H1 (cell line): ENCODE measurements around the gene TRIM40. TPM values are rescaled to one million over a fixed set of nuclear protein-coding genes. Genes with fewer than 3 reads are reported as not detected.

Experiments used
- BCL11A ChIP-seq, 2 experiments: IDR thresholded peaks; one replicate each; pipeline ENCODE4 v1.6.1; 2011; ENCODE audit warnings: low read depth in 2 of 2, low read length in 2 of 2, mild to moderate bottlenecking in 2 of 2
- EGR1 ChIP-seq: IDR thresholded peaks from 2 replicates; pipeline ENCODE4 v1.6.1; 2011; ENCODE audit warnings: low read depth, low read length, borderline replicate concordance
- GTF2F1 ChIP-seq: IDR thresholded peaks from 2 replicates; pipeline ENCODE4 v1.6.1; 2012; ENCODE audit warnings: low read depth, low read length, improper control_type of control experiment, borderline replicate concordance
- JUN ChIP-seq: IDR thresholded peaks from 2 replicates; pipeline ENCODE4 v1.6.1; 2011; ENCODE audit warnings: low read depth, mild to moderate bottlenecking, improper control_type of control experiment, low read length
- KDM1A ChIP-seq: fragments of 200-600, 300-600 bp; sonication (generic); IDR thresholded peaks from 2 replicates; pipeline ENCODE4 v1.7.1; 2016; ENCODE audit warnings: mild to moderate bottlenecking, low read length, borderline replicate concordance
- KDM5A ChIP-seq: fragments of 200-600 bp; IDR thresholded peaks from 2 replicates; pipeline ENCODE4 v1.7.1; 2012; ENCODE audit warnings: mild to moderate bottlenecking, low read length, inconsistent platforms, mixed read lengths
- NANOG ChIP-seq: IDR thresholded peaks from 2 replicates; pipeline ENCODE4 v1.6.1; 2011; ENCODE audit warnings: low read length, low read depth, mild to moderate bottlenecking, inconsistent platforms; ENCODE audit not compliant: insufficient read depth, poor library complexity, severe bottlenecking
- NRF1 ChIP-seq: IDR thresholded peaks from 2 replicates; pipeline ENCODE4 v1.6.1; 2011; ENCODE audit warnings: mild to moderate bottlenecking, low read depth, low read length, improper control_type of control experiment
- PHF8 ChIP-seq: fragments of 200-600 bp; sonication (generic); conservative IDR thresholded peaks from 2 replicates; pipeline ENCODE4 v1.7.1; 2012; ENCODE audit warnings: low read depth, mild to moderate bottlenecking, inconsistent platforms, low read length, moderate library complexity
- POLR2A ChIP-seq, 2 experiments: IDR thresholded peaks; 1 replicate in 1 of 2; 2 replicates in 1 of 2; pipeline ENCODE4 v1.6.1; 2011; ENCODE audit warnings: low read depth in 2 of 2, low read length in 2 of 2, mild to moderate bottlenecking in 2 of 2; ENCODE audit errors: control extremely low read depth in 1 of 2
- RAD21 ChIP-seq, 2 experiments: IDR thresholded peaks in 1 of 2; conservative IDR thresholded peaks in 1 of 2; 2 replicates each; pipeline ENCODE4 v1.6.1; 2011; ENCODE audit warnings: low read depth in 2 of 2, low read length in 2 of 2, improper control_type of control experiment in 1 of 2, inconsistent platforms in 1 of 2, mild to moderate bottlenecking in 1 of 2, moderate library complexity in 1 of 2
- RBBP5 ChIP-seq: IDR thresholded peaks from 2 replicates; pipeline ENCODE4 v1.7.1; 2012; ENCODE audit warnings: low read depth, mild to moderate bottlenecking, inconsistent platforms, low read length, moderate library complexity, borderline replicate concordance
- RNF2 ChIP-seq: fragments of 200-900, 300-1000 bp; sonication (generic); IDR thresholded peaks from 2 replicates; pipeline ENCODE4 v1.7.1; 2016; ENCODE audit warnings: borderline replicate concordance, low read depth, mild to moderate bottlenecking, antibody characterized with exemption, low read length; ENCODE audit not compliant: poor library complexity, severe bottlenecking; ENCODE audit errors: missing control alignments
- RXRA ChIP-seq: IDR thresholded peaks from 2 replicates; pipeline ENCODE4 v1.6.1; 2011; ENCODE audit warnings: low read depth, mild to moderate bottlenecking, low read length, moderate library complexity; ENCODE audit not compliant: insufficient read depth
- SRF ChIP-seq: IDR thresholded peaks from 2 replicates; pipeline ENCODE4 v1.6.1; 2011; ENCODE audit warnings: mild to moderate bottlenecking, low read depth, low read length, moderate library complexity
- TCF12 ChIP-seq: IDR thresholded peaks from 2 replicates; pipeline ENCODE4 v1.6.1; 2011; ENCODE audit warnings: low read depth, mild to moderate bottlenecking, low read length
- YY1 ChIP-seq: IDR thresholded peaks from 2 replicates; pipeline ENCODE4 v1.6.1; 2011; ENCODE audit warnings: low read depth, mild to moderate bottlenecking, low read length
- polyA plus RNA-seq, 7 experiments: library from polyadenylated mRNA; depleted of rRNA in 3 of 7; stranded (reverse) in 5 of 7; unstranded in 2 of 7; fragments of >200 nt in 5 of 7; fragments of 200-250 nt in 2 of 7; gene quantifications; 1 replicate in 5 of 7; 2 replicates in 1 of 7; 4 replicates in 1 of 7; pipeline versions ENCODE4 v1.2.1 to v1.2.3, GENCODE V29; 2011 to 2013; ENCODE audit warnings: missing spikeins in 2 of 7, mixed read lengths in 2 of 7
- total RNA-seq: library from RNA; stranded (reverse); fragmentation: NEBNext Ultra II Directional; extraction: Animal tissue kit (Norgen Biotek cat#: 25700); gene quantifications from 2 replicates; pipeline ENCODE4 v1.2.1, GENCODE V29; 2021
- TF ChIP-seq, protein P1 (sequence below): IDR thresholded peaks from 2 replicates; pipeline ENCODE4 v1.6.1; 2012; ENCODE audit warnings: inconsistent platforms
- TF ChIP-seq, protein P2 (sequence below): IDR thresholded peaks from 2 replicates; pipeline ENCODE4 v1.6.1; 2012; ENCODE audit warnings: inconsistent platforms

TRIM40 gene
- total and polyA plus RNA-seq, 2 of the 8 experiments (the other 6 are each of a cell fraction or from before 2014, with no cell fraction given): not detected

DNA sequence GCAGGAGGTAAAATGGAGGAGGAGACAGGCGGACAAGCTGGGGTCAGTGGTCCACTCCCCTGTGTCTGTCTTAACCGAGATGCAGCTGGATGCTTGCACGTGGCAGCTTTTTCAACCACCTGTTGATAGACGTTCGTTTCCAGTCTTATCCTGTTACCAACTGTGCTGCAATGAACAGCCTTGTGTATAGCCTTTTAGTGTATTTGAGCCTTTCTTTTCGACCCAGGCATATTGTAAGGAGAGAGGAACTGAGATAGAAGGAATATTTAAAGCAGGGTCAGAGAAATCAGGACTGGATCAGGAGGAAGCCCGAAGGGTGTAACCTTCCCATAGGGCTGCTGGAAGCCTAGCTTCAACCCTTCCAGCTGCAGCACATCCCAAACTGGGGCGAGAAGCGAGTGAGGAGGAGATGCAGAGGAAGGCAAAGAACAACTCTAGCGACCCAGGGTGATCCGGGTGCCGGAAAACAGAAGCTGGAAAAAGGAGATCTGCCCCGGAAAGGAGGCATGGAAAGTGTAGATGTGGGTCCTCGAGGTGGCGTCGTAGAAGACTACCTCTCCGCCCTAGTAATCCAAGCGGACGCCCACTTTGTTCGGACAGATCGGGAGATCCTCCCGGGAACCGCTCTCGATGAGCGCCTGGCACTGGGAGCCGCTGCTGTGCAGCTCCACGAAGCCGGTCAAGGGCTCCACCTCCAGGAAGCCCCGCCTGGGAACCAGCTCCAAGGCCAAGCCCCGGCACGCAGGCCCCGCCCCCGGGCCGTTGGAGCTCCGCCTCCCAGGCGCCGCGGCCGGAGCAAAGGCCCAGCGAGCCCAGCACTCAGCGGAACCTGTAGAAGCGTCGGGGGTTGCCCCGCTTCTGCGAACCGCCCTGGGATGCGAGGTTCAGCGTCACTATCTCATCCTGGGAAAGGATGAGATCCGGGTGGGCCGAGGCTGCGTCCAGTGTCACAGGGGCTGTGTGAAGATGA, 34.2 kb upstream of the TRIM40 start (continued):
- TF ChIP-seq EGR1 (no peak), PHF8 (0 out of 2 replicates have a peak, but pooled peaks have one; percentile 35), SRF (no peak), KDM1A (no peak), RBBP5 (0 out of 2 replicates have a peak, but pooled peaks have one; percentile 23), BCL11A (IDR thresholded peaks at IDR 0.05; ENCODE audit: low read depth in 2 of 2, low read length in 2 of 2) (no peak), JUN (no peak), NRF1 (no peak), RXRA (no peak), RAD21 (IDR thresholded peaks at IDR 0.05 in 1 of 2, conservative IDR thresholded peaks at IDR 0.05 in 1 of 2; ENCODE audit: low read depth in 2 of 2, low read length in 2 of 2) (0 out of 4 replicates have a peak, but pooled peaks of 1 of the 2 experiments have one; percentile 13), YY1 (no peak), NANOG (no peak), GTF2F1 (no peak), TCF12 (no peak), POLR2A (IDR thresholded peaks at IDR 0.05; ENCODE audit: control extremely low read depth in 1 of 2, low read depth in 2 of 2, low read length in 2 of 2) (peak in 1 of 2 experiments; percentile 50; a peak in 1 of 3 replicates), RNF2 (peak; percentile 31), KDM5A (no peak)
- TF ChIP-seq, protein P1, sequence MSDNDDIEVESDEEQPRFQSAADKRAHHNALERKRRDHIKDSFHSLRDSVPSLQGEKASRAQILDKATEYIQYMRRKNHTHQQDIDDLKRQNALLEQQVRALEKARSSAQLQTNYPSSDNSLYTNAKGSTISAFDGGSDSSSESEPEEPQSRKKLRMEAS: 0 out of 2 replicates have a peak, but pooled peaks have one; percentile 32
- TF ChIP-seq, protein P2, sequence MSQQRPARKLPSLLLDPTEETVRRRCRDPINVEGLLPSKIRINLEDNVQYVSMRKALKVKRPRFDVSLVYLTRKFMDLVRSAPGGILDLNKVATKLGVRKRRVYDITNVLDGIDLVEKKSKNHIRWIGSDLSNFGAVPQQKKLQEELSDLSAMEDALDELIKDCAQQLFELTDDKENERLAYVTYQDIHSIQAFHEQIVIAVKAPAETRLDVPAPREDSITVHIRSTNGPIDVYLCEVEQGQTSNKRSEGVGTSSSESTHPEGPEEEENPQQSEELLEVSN: peak; percentile 63
